HG03442 (cell line): Measurements from ENCODE around the gene LSS.
"Not testable (repeated sequence)": the region's sequence is repeated elsewhere in the genome, so short reads cannot be mapped to it uniquely, and the experiment has no call there.

Source experiments
- ATAC-seq: cut with Tn5 transposase; IDR thresholded peaks from one replicate; pipeline ENCODE4 v1.9.1; 2021; ENCODE audit warnings: mild to moderate bottlenecking, moderate library complexity; ENCODE audit not compliant: unreplicated experiment

Gene LSS

GRCh38 chr21:46155514-46156377 is 72.8 kb downstream of the LSS start, which contains the start of gene FTCD:
Gene FTCD, minus strand, starts transcription at chr21:46155579. Its CDS starts 56 bp downstream, at chr21:46155523.
- ATAC-seq: no peak

- ATAC-seq: no peak
Observed at GRCh38 chr21:46154955-46155513, 73.5 kb downstream of the LSS start.

GRCh38 chr21:46154155-46154954 is 74.2 kb downstream of the LSS start:
- no peak for ATAC-seq

GRCh38 chr21:46153247-46154154 is 75.1 kb downstream of the LSS start:
- ATAC-seq: no peak

- ATAC-seq: no peak
Observed at GRCh38 chr21:46152927-46153246, 75.7 kb downstream of the LSS start.

- ATAC-seq: no peak
Observed at GRCh38 chr21:46151989-46152926, 76.3 kb downstream of the LSS start.

- no peak for ATAC-seq
Observed at GRCh38 chr21:46151261-46151988, 77.1 kb downstream of the LSS start.

GRCh38 chr21:46150491-46151121 is 78.0 kb downstream of the LSS start:
- no peak for ATAC-seq

- ATAC-seq: no peak
Observed at GRCh38 chr21:46150073-46150472, 78.5 kb downstream of the LSS start.

GRCh38 chr21:46149205-46149901 is 79.2 kb downstream of the LSS start:
- no peak for ATAC-seq

GRCh38 chr21:46148106-46148505 is 80.5 kb downstream of the LSS start:
- no peak for ATAC-seq

- ATAC-seq: not testable (repeated sequence)
Observed at GRCh38 chr21:46147429-46147828, 81.1 kb downstream of the LSS start.

GRCh38 chr21:46146856-46147255 is 81.7 kb downstream of the LSS start:
- ATAC-seq: no peak

GRCh38 chr21:46145840-46146691 is 82.5 kb downstream of the LSS start:
- no peak for ATAC-seq

GRCh38 chr21:46145159-46145839 is 83.3 kb downstream of the LSS start:
- no peak for ATAC-seq

- ATAC-seq: no peak
Observed at GRCh38 chr21:46144464-46145070, 84.0 kb downstream of the LSS start.
